B cell (primary cell): ENCODE results near the gene SERPINC1. TPM values are rescaled to one million over a fixed set of nuclear protein-coding genes. Genes with fewer than 3 reads are reported as not detected.

Experiments used
- ATAC-seq: fragments of 200-7000 bp; cut with Tn5 transposase; one replicate; pipeline ENCODE4 v1.10.0; 2021; ENCODE audit warnings: low read depth, mild to moderate bottlenecking, moderate number of reproducible peaks, moderate library complexity
- CTCF ChIA-PET: fragments of 350-600 bp; sonication (Branson Sonifier 250); formaldehyde crosslinking; loops from one replicate; lab custom pipeline; 2021; ENCODE audit warnings: antibody characterized with exemption, inconsistent platforms; lab: Charles Lee
- POLR2A ChIA-PET: fragments of 350-600 bp; sonication (Branson Sonifier 250); formaldehyde crosslinking; loops from one replicate; lab custom pipeline; 2021; ENCODE audit warnings: antibody characterized with exemption; lab: Charles Lee
- DNase-seq: peaks from one replicate; pipeline ENCODE4 v3.0.0; 2013
- H2AFZ ChIP-seq: 2 replicates; pipeline ENCODE4 v1.6.1; 2012; ENCODE audit warnings: mild to moderate bottlenecking, low read depth, low read length; ENCODE audit not compliant: insufficient read depth, poor library complexity, severe bottlenecking
- H3K27ac ChIP-seq, 2 donors: 1 replicate in 1 of 2; 2 replicates in 1 of 2; pipeline ENCODE4 v1.5.1; 2012 to 2013; ENCODE audit warnings: low read length in 2 of 2, mild to moderate bottlenecking in 2 of 2, moderate library complexity in 1 of 2
- H3K27me3 ChIP-seq, 4 experiments: fragments of 200-600 bp in 1 of 4; sonication (generic) in 1 of 4; replicated peaks in 1 of 4; 1 replicate in 2 of 4; 2 replicates in 2 of 4; pipeline versions ENCODE4 v1.6.1 to v1.7.0; 2013 to 2016; ENCODE audit warnings: low read length in 3 of 4, mild to moderate bottlenecking in 2 of 4, mixed read lengths in 1 of 4, moderate library complexity in 1 of 4; ENCODE audit not compliant: insufficient read depth in 4 of 4, control insufficient read depth in 3 of 4; ENCODE audit errors: control extremely low read depth in 1 of 4
- H3K36me3 ChIP-seq, 2 experiments: replicated peaks in 1 of 2; 1 replicate in 1 of 2; 2 replicates in 1 of 2; pipeline versions ENCODE4 v1.6.1 to v1.7.1; 2013; ENCODE audit warnings: low read length in 1 of 2; ENCODE audit not compliant: insufficient read depth in 2 of 2, control insufficient read depth in 1 of 2; ENCODE audit errors: control extremely low read depth in 1 of 2, extremely low read depth in 1 of 2
- H3K4me1 ChIP-seq, 2 donors: fragments of 200-600 bp in 1 of 2; sonication (generic) in 1 of 2; 1 replicate in 1 of 2; 2 replicates in 1 of 2; pipeline versions ENCODE4 v1.5.1 to v1.6.1; 2013 to 2017; ENCODE audit warnings: low read length in 2 of 2; ENCODE audit not compliant: control insufficient read depth in 2 of 2, insufficient read depth in 2 of 2
- H3K4me2 ChIP-seq: replicated peaks from 2 replicates; pipeline ENCODE3; 2012; ENCODE audit warnings: mild to moderate bottlenecking, low read depth, low read length; ENCODE audit not compliant: poor library complexity, severe bottlenecking
- H3K4me3 ChIP-seq, 5 experiments: fragments of 200-600 bp in 1 of 5; sonication (generic) in 1 of 5; 1 replicate in 3 of 5; 2 replicates in 2 of 5; pipeline versions ENCODE4 v1.5.1 to v1.7.0; 2011 to 2016; ENCODE audit warnings: low read length in 4 of 5, mild to moderate bottlenecking in 4 of 5, low read depth in 2 of 5, control low read depth in 1 of 5, moderate library complexity in 1 of 5; ENCODE audit not compliant: insufficient read depth in 1 of 5; ENCODE audit errors: control extremely low read depth in 1 of 5, extremely low read depth in 1 of 5
- H3K79me2 ChIP-seq: fragments of 200-600 bp; sonication (generic); one replicate; pipeline ENCODE4 v1.6.0; 2016; ENCODE audit warnings: low read length; ENCODE audit not compliant: control insufficient read depth, insufficient read depth
- H3K9ac ChIP-seq: fragments of 200-600 bp; sonication (generic); 2 replicates; pipeline ENCODE4 v1.6.1; 2017; ENCODE audit warnings: mild to moderate bottlenecking, low read length, moderate library complexity
- H3K9me3 ChIP-seq, 3 donors: one replicate each; pipeline versions ENCODE4 v1.6.1 to v1.7.1; 2013; ENCODE audit warnings: low read length in 2 of 3; ENCODE audit not compliant: control insufficient read depth in 2 of 3, insufficient read depth in 1 of 3; ENCODE audit errors: control extremely low read depth in 1 of 3
- H4K20me1 ChIP-seq: 2 replicates; pipeline ENCODE4 v1.6.0; 2012; ENCODE audit warnings: mild to moderate bottlenecking, low read length; ENCODE audit not compliant: insufficient read depth, control insufficient read depth, poor library complexity, severe bottlenecking
- H3K27ac Mint-ChIP-seq: one replicate; pipeline ENCODE4 v1.8.0; 2021; ENCODE audit warnings: mixed read lengths
- H3K27me3 Mint-ChIP-seq: one replicate; pipeline ENCODE4 v1.8.0; 2021; ENCODE audit warnings: mixed read lengths
- H3K4me1 Mint-ChIP-seq: one replicate; pipeline ENCODE4 v1.8.0; 2021; ENCODE audit warnings: mixed read lengths
- H3K4me3 Mint-ChIP-seq: one replicate; pipeline ENCODE4 v1.8.0; 2021; ENCODE audit warnings: mixed read lengths
- H3K9me3 Mint-ChIP-seq: one replicate; pipeline ENCODE4 v1.8.0; 2022; ENCODE audit warnings: mixed read lengths; ENCODE audit not compliant: insufficient read depth
- EZH2 ChIP-seq: IDR thresholded peaks from 2 replicates; pipeline ENCODE4 v1.6.1; 2012; ENCODE audit warnings: borderline replicate concordance, low read depth, mild to moderate bottlenecking, moderate library complexity, low read length; ENCODE audit not compliant: insufficient read depth, poor library complexity, severe bottlenecking
- WGBS: methylation state at CpG from one replicate; pipeline ENCODE4 v1.1.5; 2013; ENCODE audit warnings: missing lambda C conversion rate; ENCODE audit not compliant: insufficient coverage; 5-methylcytosine and 5-hydroxymethylcytosine counted together
- intact Hi-C: fragments of 100-400 bp; cut with micrococcal nuclease; formaldehyde crosslinking; loops from one replicate; pipeline ENCODE4 v1.10.0; 2022
- polyA plus RNA-seq: library from polyadenylated mRNA; depleted of rRNA; stranded (reverse); fragments of >200 nt; gene quantifications from 2 replicates; pipeline ENCODE4 v1.2.3, GENCODE V29; 2012
- total RNA-seq, 2 donors: library from RNA; stranded (reverse); fragments of 120-200 nt in 1 of 2; gene quantifications; 1 replicate in 1 of 2; 2 replicates in 1 of 2; pipeline versions ENCODE4 v1.2.3 to v1.2.4, GENCODE V29; 2013 to 2022
- TF ChIP-seq, protein P1 (sequence below): fragments of 200-600 bp; IDR thresholded peaks from one replicate; pipeline ENCODE4 v1.8.0; 2022; ENCODE audit warnings: antibody characterized with exemption, mild to moderate bottlenecking

SERPINC1 gene
- total and polyA plus RNA-seq, 2 donors (not counting 1 experiment from before 2014, with no cell fraction given) = 0.12 TPM; not detected in 1

GRCh38 chr1:173878251-173878650 lies 38.9 kb downstream of the SERPINC1 start:
- no peaks in the 10 kb centered on the region for H3K27me3 ChIP-seq
- H3K27ac Mint-ChIP-seq = no peak overlapping the region
- no peak overlapping the region for H3K4me3 Mint-ChIP-seq
- H4K20me1 ChIP-seq = no peaks in the 10 kb centered on the region
- CTCF ChIA-PET = no interaction called here
- peaks cover 2% of the 10 kb centered on the region for H3K4me1 Mint-ChIP-seq
- no peak overlapping the region for H3K27ac ChIP-seq
- H2AFZ ChIP-seq = no peak overlapping the region
- intact Hi-C loops = no loop called here
- TF ChIP-seq EZH2 = no peak
- TF ChIP-seq, protein P1, sequence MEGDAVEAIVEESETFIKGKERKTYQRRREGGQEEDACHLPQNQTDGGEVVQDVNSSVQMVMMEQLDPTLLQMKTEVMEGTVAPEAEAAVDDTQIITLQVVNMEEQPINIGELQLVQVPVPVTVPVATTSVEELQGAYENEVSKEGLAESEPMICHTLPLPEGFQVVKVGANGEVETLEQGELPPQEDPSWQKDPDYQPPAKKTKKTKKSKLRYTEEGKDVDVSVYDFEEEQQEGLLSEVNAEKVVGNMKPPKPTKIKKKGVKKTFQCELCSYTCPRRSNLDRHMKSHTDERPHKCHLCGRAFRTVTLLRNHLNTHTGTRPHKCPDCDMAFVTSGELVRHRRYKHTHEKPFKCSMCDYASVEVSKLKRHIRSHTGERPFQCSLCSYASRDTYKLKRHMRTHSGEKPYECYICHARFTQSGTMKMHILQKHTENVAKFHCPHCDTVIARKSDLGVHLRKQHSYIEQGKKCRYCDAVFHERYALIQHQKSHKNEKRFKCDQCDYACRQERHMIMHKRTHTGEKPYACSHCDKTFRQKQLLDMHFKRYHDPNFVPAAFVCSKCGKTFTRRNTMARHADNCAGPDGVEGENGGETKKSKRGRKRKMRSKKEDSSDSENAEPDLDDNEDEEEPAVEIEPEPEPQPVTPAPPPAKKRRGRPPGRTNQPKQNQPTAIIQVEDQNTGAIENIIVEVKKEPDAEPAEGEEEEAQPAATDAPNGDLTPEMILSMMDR = no peak
- H3K9ac ChIP-seq = no peak overlapping the region
- no peaks in the 10 kb centered on the region for H3K4me1 ChIP-seq
- H3K4me3 ChIP-seq = no peak overlapping the region
- ATAC-seq (no peak), DNase-seq (no peak)
- POLR2A ChIA-PET = interaction anchor here (0.5 kb wide), 1 partner anchor 63 kb away, joined by 5 read pairs; no protein-coding TSS in a partner anchor
- no peaks in the 10 kb centered on the region for H3K9me3 ChIP-seq
- H3K79me2 ChIP-seq = peaks cover 7% of the 10 kb centered on the region
- H3K36me3 ChIP-seq = peaks cover 0 to 41% of the 10 kb centered on the region in 2 experiments
- H3K27me3 Mint-ChIP-seq = no peaks in the 10 kb centered on the region
- H3K4me2 ChIP-seq = no peak overlapping the region
- H3K9me3 Mint-ChIP-seq = no peaks in the 10 kb centered on the region

GRCh38 chr1:173876732-173877131 lies 40.4 kb downstream of the SERPINC1 start:
- H3K4me2 ChIP-seq = no peak overlapping the region
- ATAC-seq (no peak), DNase-seq (no peak)
- H3K9me3 ChIP-seq = no peaks in the 10 kb centered on the region
- peaks cover 0 to 44% of the 10 kb centered on the region in 2 experiments for H3K36me3 ChIP-seq
- H3K27me3 ChIP-seq = no peaks in the 10 kb centered on the region
- no peak overlapping the region for H3K27ac ChIP-seq
- H2AFZ ChIP-seq = no peak overlapping the region
- no peak overlapping the region for H3K4me3 ChIP-seq
- peaks cover 16% of the 10 kb centered on the region for H3K79me2 ChIP-seq
- ChIA-PET POLR2A (no interaction called here), CTCF (interaction anchor here (1.3 kb wide), 1 partner anchor 1135 kb away, joined by 3 read pairs; no protein-coding TSS in a partner anchor)
- Mint-ChIP-seq H3K4me3 (no peak overlapping the region), H3K9me3 (no peaks in the 10 kb centered on the region), H3K27ac (no peak overlapping the region), H3K27me3 (no peaks in the 10 kb centered on the region), H3K4me1 (peaks cover 9% of the 10 kb centered on the region)
- no peaks in the 10 kb centered on the region for H3K4me1 ChIP-seq
- intact Hi-C loops = no loop called here
- no peaks in the 10 kb centered on the region for H4K20me1 ChIP-seq
- no peak overlapping the region for H3K9ac ChIP-seq
- TF ChIP-seq EZH2 = no peak
- TF ChIP-seq, protein P1 = no peak
- WGBS = no CpG with 5 or more reads among the region's 5 CpGs
